Embryonic facial prominence (tissue), 1 donor: ENCODE results near the gene ZG16.
"Not testable (repeated sequence)": the region's sequence is repeated elsewhere in the genome, so short reads cannot be mapped to it uniquely, and the experiment has no call there.

Experiments used
- DNase-seq: peaks from one replicate; pipeline ENCODE4 v3.0.0-alpha.2; 2016; ENCODE audit errors: extremely low spot score

The ZG16 gene

GRCh38 chr16:29777576-29778350 lies at the start of gene ZG16:
Gene ZG16 (plus strand): TSS chr16:29778256. CDS start chr16:29779267, 1,011 bp downstream.
- DNase-seq = no peak

- DNase-seq = peak; percentile 13
Measured at GRCh38 chr16:29729116-29729521, 48.9 kb upstream of the ZG16 start.

GRCh38 chr16:29730649-29731048 lies 47.4 kb upstream of the ZG16 start:
- no peak for DNase-seq

GRCh38 chr16:29731768-29732601 lies 46.1 kb upstream of the ZG16 start:
- not testable (repeated sequence) for DNase-seq

GRCh38 chr16:29734786-29735185 lies 43.3 kb upstream of the ZG16 start:
- DNase-seq = no peak

- no peak for DNase-seq
Measured at GRCh38 chr16:29736112-29736511, 41.9 kb upstream of the ZG16 start.

GRCh38 chr16:29736764-29737163 lies 41.3 kb upstream of the ZG16 start:
- no peak for DNase-seq

GRCh38 chr16:29737713-29738112 lies 40.3 kb upstream of the ZG16 start:
- no peak for DNase-seq

- no peak for DNase-seq
Measured at GRCh38 chr16:29738514-29738913, 39.5 kb upstream of the ZG16 start.

GRCh38 chr16:29739927-29740629 lies 38.0 kb upstream of the ZG16 start:
- not testable (repeated sequence) for DNase-seq

- not testable (repeated sequence) for DNase-seq
Measured at GRCh38 chr16:29740630-29741015, 37.4 kb upstream of the ZG16 start.

GRCh38 chr16:29742683-29743275 lies 35.3 kb upstream of the ZG16 start:
- DNase-seq = no peak

GRCh38 chr16:29743475-29743826 lies 34.6 kb upstream of the ZG16 start:
- no peak for DNase-seq

GRCh38 chr16:29743827-29744531 lies 34.1 kb upstream of the ZG16 start:
- DNase-seq = no peak

GRCh38 chr16:29744541-29745101 lies 33.4 kb upstream of the ZG16 start:
- no peak for DNase-seq

GRCh38 chr16:29745121-29745852 lies 32.8 kb upstream of the ZG16 start:
- no peak for DNase-seq

GRCh38 chr16:29745853-29746345 lies 32.2 kb upstream of the ZG16 start, which contains the start of gene C16orf54:
Gene C16orf54 (minus strand): TSS chr16:29745990. CDS start chr16:29744951, 1,039 bp downstream.
- no peak for DNase-seq

GRCh38 chr16:29746518-29746917 lies 31.5 kb upstream of the ZG16 start:
- not testable (repeated sequence) for DNase-seq

- DNase-seq = no peak
Measured at GRCh38 chr16:29747947-29748759, 29.9 kb upstream of the ZG16 start.
